K562 (cell line): ENCODE measurements around the gene ZNF331. TPM values are rescaled to one million over a fixed set of nuclear protein-coding genes. Genes with fewer than 3 reads are reported as not detected.

ENCODE experiments used
- BHLHE40 ChIP-seq: IDR thresholded peaks from 2 replicates; pipeline ENCODE4 v1.6.1; 2011; ENCODE audit warnings: low read length, improper control_type of control experiment
- BRF1 ChIP-seq: IDR thresholded peaks from 3 replicates; pipeline ENCODE4 v1.6.1; 2011; ENCODE audit warnings: borderline replicate concordance, mild to moderate bottlenecking; ENCODE audit not compliant: insufficient read length; ENCODE audit errors: extremely low read depth
- CREB1 ChIP-seq, 2 experiments: sonication (generic) in 1 of 2; formaldehyde crosslinking in 1 of 2; IDR thresholded peaks; 2 replicates each; pipeline versions ENCODE4 v1.6.1 to v1.8.0; 2012 to 2022; ENCODE audit warnings: inconsistent platforms in 1 of 2, mild to moderate bottlenecking in 1 of 2, missing genetic modification reagents in 1 of 2, moderate library complexity in 1 of 2
- CREM ChIP-seq: IDR thresholded peaks from 2 replicates; pipeline ENCODE4 v1.6.1; 2014; ENCODE audit warnings: antibody characterized with exemption, low read depth
- EP300 ChIP-seq: IDR thresholded peaks from 2 replicates; pipeline ENCODE4 v1.6.1; 2012; ENCODE audit warnings: low read length, improper control_type of control experiment
- ILF3 ChIP-seq: fragments of 450-650 bp; IDR thresholded peaks from 2 replicates; pipeline ENCODE4 v1.6.1; 2018; ENCODE audit warnings: antibody characterized with exemption, mild to moderate bottlenecking, moderate library complexity, borderline replicate concordance
- L3MBTL2 ChIP-seq: fragments of 450-650 bp; IDR thresholded peaks from 2 replicates; pipeline ENCODE4 v1.6.1; 2016; ENCODE audit warnings: mild to moderate bottlenecking, moderate library complexity
- MED1 ChIP-seq: sonication (generic); formaldehyde crosslinking; IDR thresholded peaks from 2 replicates; pipeline ENCODE4 v1.8.1; 2023; ENCODE audit warnings: missing genetic modification reagents, borderline replicate concordance
- MYBL2 ChIP-seq, 2 experiments: fragments of 450-650 bp in 1 of 2; sonication (generic) in 1 of 2; formaldehyde crosslinking in 1 of 2; IDR thresholded peaks; 2 replicates each; pipeline versions ENCODE4 v1.6.1 to v1.8.1; 2017 to 2022; ENCODE audit warnings: borderline replicate concordance in 1 of 2, inconsistent platforms in 1 of 2, low read depth in 1 of 2, mild to moderate bottlenecking in 1 of 2, missing genetic modification reagents in 1 of 2, moderate library complexity in 1 of 2
- POLR2A ChIP-seq: fragments of 450-650 bp; conservative IDR thresholded peaks from 2 replicates; pipeline ENCODE4 v1.6.1; 2016
- POLR3A ChIP-seq: IDR thresholded peaks from 2 replicates; pipeline ENCODE4 v1.6.1; 2011; ENCODE audit warnings: borderline replicate concordance, mild to moderate bottlenecking, moderate library complexity; ENCODE audit not compliant: insufficient read length, insufficient read depth; ENCODE audit errors: extremely low read depth
- POLR3G ChIP-seq: IDR thresholded peaks from 2 replicates; pipeline ENCODE4 v1.6.1; 2011; ENCODE audit not compliant: insufficient read length, insufficient replicate concordance; ENCODE audit errors: extremely low read depth
- POU5F1 ChIP-seq: fragments of 150-350 bp; IDR thresholded peaks from 2 replicates; pipeline ENCODE4 v1.6.1; 2014; ENCODE audit warnings: borderline replicate concordance, low read length, low read depth, mild to moderate bottlenecking; ENCODE audit not compliant: partially characterized antibody
- PURB ChIP-seq: sonication (generic); formaldehyde crosslinking; IDR thresholded peaks from 2 replicates; pipeline ENCODE4 v1.9.0; 2021; ENCODE audit warnings: low read depth, mild to moderate bottlenecking, missing genetic modification reagents
- SMAD3 ChIP-seq: fragments of 450-650 bp; formaldehyde crosslinking; conservative IDR thresholded peaks from 2 replicates; pipeline ENCODE4 v1.4.0; 2020; ENCODE audit warnings: mild to moderate bottlenecking
- SMC3 ChIP-seq: conservative IDR thresholded peaks from 2 replicates; pipeline ENCODE4 v1.6.1; 2011; ENCODE audit warnings: low read depth, low read length, improper control_type of control experiment; ENCODE audit not compliant: insufficient read depth
- TRIM24 ChIP-seq, 2 experiments: fragments of 450-650 bp; IDR thresholded peaks; 2 replicates each; pipeline ENCODE4 v1.6.1; 2016
- ZBED1 ChIP-seq: IDR thresholded peaks from 2 replicates; pipeline ENCODE4 v1.6.1; 2014
- ZBTB8A ChIP-seq: fragments of 450-650 bp; IDR thresholded peaks from 2 replicates; pipeline ENCODE4 v1.6.1; 2018; ENCODE audit warnings: mild to moderate bottlenecking, moderate library complexity; ENCODE audit not compliant: partially characterized antibody
- ZFP36 ChIP-seq: fragments of 150-350 bp; IDR thresholded peaks from 2 replicates; pipeline ENCODE4 v1.6.1; 2018; ENCODE audit warnings: low read length, low read depth; ENCODE audit not compliant: partially characterized antibody
- ZNF583 ChIP-seq: fragments of 250-450 bp; sonication (Bioruptor Pico); IDR thresholded peaks from 2 replicates; pipeline ENCODE4 v1.4.0; 2020
- ZZZ3 ChIP-seq: fragments of 450-650 bp; IDR thresholded peaks from 2 replicates; pipeline ENCODE4 v1.6.1; 2016; ENCODE audit warnings: antibody characterized with exemption, mild to moderate bottlenecking, moderate library complexity
- polyA plus RNA-seq, 8 experiments: library from polyadenylated mRNA; depleted of rRNA in 4 of 8; stranded (reverse) in 5 of 8; unstranded in 3 of 8; fragments of >200 nt; fragmentation: Nextera tagmentation in 2 of 8; fragmentation: Illumina TruSeq in 1 of 8; extraction: Ambion mirVana in 2 of 8; extraction: Trizol in 1 of 8; gene quantifications; 2 replicates each; pipeline versions ENCODE4 v1.2.1 to v1.2.3, GENCODE V29; 2011 to 2014; ENCODE audit warnings: inconsistent platforms in 1 of 8, missing spikeins in 1 of 8
- total RNA-seq, 7 experiments: library from RNA; depleted of rRNA in 6 of 7; stranded (reverse); fragments of >200 nt in 6 of 7; fragmentation: Illumina TruSeq in 2 of 7; extraction: Trizol in 2 of 7; gene quantifications; 2 replicates each; pipeline versions ENCODE4 v1.2.1 to v1.2.3, GENCODE V29; 2011 to 2021; ENCODE audit warnings: low replicate concordance in 1 of 7
- TF ChIP-seq, protein P1 (sequence below): fragments of 250-450 bp; sonication (Bioruptor Pico); IDR thresholded peaks from 2 replicates; pipeline ENCODE4 v1.4.0; 2020
- TF ChIP-seq, protein P2 (sequence below): fragments of 450-650 bp; IDR thresholded peaks from 2 replicates; pipeline ENCODE4 v1.7.0; 2016; ENCODE audit warnings: borderline replicate concordance

The ZNF331 gene
- total and polyA plus RNA-seq, 9 of the 15 experiments (the other 6 are each of a cell fraction or from before 2014, with no cell fraction given) = 0.23 to 2.7 (median 0.76) TPM

DNA sequence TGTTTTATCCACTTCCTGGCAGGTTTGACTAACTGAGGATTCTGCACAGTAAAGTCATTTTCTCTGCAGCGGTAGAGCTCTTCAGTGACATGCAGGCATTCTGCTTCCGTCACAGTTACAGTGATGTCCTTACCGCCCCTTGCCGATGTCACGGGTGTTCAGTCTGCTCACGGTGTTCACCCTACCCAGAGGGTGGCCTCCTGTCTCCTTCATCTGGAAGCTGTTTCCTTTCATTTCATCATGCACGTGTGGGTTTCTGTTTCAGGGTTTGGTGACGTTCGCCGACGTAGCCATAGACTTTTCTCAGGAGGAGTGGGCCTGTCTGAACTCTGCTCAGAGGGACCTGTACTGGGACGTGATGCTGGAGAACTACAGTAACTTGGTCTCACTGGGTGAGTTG, 33.4 kb downstream of the ZNF331 start (continued):
- TF ChIP-seq L3MBTL2 = peak; percentile 62
- TF ChIP-seq MED1 = no peak
- TF ChIP-seq CREB1 (IDR thresholded peaks at IDR 0.05) = 0 out of 2 replicates have a peak, but pooled peaks have one; percentile 23
- peak; percentile 52; the same call in 1 of the 2 replicates for TF ChIP-seq CREB1 (CRISPR knock-in tag; IDR thresholded peaks at IDR 0.05)
- TF ChIP-seq, protein P1, sequence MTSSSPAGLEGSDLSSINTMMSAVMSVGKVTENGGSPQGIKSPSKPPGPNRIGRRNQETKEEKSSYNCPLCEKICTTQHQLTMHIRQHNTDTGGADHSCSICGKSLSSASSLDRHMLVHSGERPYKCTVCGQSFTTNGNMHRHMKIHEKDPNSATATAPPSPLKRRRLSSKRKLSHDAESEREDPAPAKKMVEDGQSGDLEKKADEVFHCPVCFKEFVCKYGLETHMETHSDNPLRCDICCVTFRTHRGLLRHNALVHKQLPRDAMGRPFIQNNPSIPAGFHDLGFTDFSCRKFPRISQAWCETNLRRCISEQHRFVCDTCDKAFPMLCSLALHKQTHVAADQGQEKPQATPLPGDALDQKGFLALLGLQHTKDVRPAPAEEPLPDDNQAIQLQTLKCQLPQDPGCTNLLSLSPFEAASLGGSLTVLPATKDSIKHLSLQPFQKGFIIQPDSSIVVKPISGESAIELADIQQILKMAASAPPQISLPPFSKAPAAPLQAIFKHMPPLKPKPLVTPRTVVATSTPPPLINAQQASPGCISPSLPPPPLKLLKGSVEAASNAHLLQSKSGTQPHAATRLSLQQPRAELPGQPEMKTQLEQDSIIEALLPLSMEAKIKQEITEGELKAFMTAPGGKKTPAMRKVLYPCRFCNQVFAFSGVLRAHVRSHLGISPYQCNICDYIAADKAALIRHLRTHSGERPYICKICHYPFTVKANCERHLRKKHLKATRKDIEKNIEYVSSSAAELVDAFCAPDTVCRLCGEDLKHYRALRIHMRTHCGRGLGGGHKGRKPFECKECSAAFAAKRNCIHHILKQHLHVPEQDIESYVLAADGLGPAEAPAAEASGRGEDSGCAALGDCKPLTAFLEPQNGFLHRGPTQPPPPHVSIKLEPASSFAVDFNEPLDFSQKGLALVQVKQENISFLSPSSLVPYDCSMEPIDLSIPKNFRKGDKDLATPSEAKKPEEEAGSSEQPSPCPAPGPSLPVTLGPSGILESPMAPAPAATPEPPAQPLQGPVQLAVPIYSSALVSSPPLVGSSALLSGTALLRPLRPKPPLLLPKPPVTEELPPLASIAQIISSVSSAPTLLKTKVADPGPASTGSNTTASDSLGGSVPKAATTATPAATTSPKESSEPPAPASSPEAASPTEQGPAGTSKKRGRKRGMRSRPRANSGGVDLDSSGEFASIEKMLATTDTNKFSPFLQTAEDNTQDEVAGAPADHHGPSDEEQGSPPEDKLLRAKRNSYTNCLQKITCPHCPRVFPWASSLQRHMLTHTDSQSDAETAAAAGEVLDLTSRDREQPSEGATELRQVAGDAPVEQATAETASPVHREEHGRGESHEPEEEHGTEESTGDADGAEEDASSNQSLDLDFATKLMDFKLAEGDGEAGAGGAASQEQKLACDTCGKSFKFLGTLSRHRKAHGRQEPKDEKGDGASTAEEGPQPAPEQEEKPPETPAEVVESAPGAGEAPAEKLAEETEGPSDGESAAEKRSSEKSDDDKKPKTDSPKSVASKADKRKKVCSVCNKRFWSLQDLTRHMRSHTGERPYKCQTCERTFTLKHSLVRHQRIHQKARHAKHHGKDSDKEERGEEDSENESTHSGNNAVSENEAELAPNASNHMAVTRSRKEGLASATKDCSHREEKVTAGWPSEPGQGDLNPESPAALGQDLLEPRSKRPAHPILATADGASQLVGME (CRISPR knock-in tag) = no peak
- no peak for TF ChIP-seq SMAD3 (CRISPR knock-in tag)
- TF ChIP-seq POLR2A = no peak
- TF ChIP-seq ZNF583 (CRISPR knock-in tag) = no peak
- TF ChIP-seq POLR3G = no peak
- TF ChIP-seq POU5F1 = no peak
- TF ChIP-seq POLR3A = no peak
- no peak for TF ChIP-seq SMC3
- no peak for TF ChIP-seq PURB
- no peak for TF ChIP-seq ZBED1
- no peak for TF ChIP-seq MYBL2 (IDR thresholded peaks at IDR 0.05; ENCODE audit: low read depth)
- TF ChIP-seq MYBL2 (CRISPR knock-in tag; IDR thresholded peaks at IDR 0.05; ENCODE audit: borderline replicate concordance) = no peak
- no peak for TF ChIP-seq ILF3
- peak; percentile 83 for TF ChIP-seq CREM
- no peak for TF ChIP-seq ZZZ3
- TF ChIP-seq, protein P2, sequence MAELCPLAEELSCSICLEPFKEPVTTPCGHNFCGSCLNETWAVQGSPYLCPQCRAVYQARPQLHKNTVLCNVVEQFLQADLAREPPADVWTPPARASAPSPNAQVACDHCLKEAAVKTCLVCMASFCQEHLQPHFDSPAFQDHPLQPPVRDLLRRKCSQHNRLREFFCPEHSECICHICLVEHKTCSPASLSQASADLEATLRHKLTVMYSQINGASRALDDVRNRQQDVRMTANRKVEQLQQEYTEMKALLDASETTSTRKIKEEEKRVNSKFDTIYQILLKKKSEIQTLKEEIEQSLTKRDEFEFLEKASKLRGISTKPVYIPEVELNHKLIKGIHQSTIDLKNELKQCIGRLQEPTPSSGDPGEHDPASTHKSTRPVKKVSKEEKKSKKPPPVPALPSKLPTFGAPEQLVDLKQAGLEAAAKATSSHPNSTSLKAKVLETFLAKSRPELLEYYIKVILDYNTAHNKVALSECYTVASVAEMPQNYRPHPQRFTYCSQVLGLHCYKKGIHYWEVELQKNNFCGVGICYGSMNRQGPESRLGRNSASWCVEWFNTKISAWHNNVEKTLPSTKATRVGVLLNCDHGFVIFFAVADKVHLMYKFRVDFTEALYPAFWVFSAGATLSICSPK = no peak
- no peak; a peak in 1 of 4 replicates for TF ChIP-seq TRIM24 (IDR thresholded peaks at IDR 0.05)
- TF ChIP-seq ZFP36 = peak; percentile 4
- no peak for TF ChIP-seq ZBTB8A
- peak; percentile 18; the same call in 1 of the 2 replicates for TF ChIP-seq BHLHE40
- TF ChIP-seq BRF1 = no peak
- TF ChIP-seq EP300 = peak; percentile 53; the same call in 1 of the 2 replicates
